GM12878 (cell line): Measurements from ENCODE around the gene CCNI. TPM values are rescaled to one million over a fixed set of nuclear protein-coding genes. Genes with fewer than 3 reads are reported as not detected.

Experiments
- ATAC-seq: fragments of 200-7000 bp; cut with Tn5 transposase; 3 replicates; pipeline ENCODE4 v1.9.1; 2020; ENCODE audit warnings: mild to moderate bottlenecking, moderate library complexity
- BruUV-seq: library from RNA; stranded (reverse); fragments of 400-500 nt; replicated peaks from 2 replicates; lab custom pipeline; 2021; lab: Mats Ljungman, UMichigan
- CTCF ChIA-PET: fragments of 300-600 bp; sonication (Branson Sonifier 250); formaldehyde crosslinking; extraction: SDS; loops from one replicate; lab custom pipeline; 2021; ENCODE audit warnings: inconsistent platforms; lab: Yijun Ruan, JAX
- POLR2A ChIA-PET: fragments of 350-600 bp; formaldehyde crosslinking; extraction: SDS; loops from one replicate; lab custom pipeline; 2021; ENCODE audit warnings: inconsistent platforms; lab: Charles Lee
- RAD21 ChIA-PET: fragments of 300-600 bp; sonication (Branson Sonifier 250); formaldehyde crosslinking; loops from one replicate; lab custom pipeline; 2023; ENCODE audit warnings: antibody characterized with exemption; ENCODE audit not compliant: unreplicated experiment; lab: Charles Lee
- SMC1A ChIA-PET: fragments of 300-600 bp; sonication (Branson Sonifier 250); formaldehyde crosslinking; loops from one replicate; lab custom pipeline; 2023; ENCODE audit not compliant: unreplicated experiment, uncharacterized antibody; lab: Charles Lee
- DNase-seq: peaks from one replicate; pipeline ENCODE4 v3.0.0-alpha.2; 2011; ENCODE audit warnings: low read depth, low spot score
- FAIRE-seq: peaks from 3 replicates; lab custom pipeline; 2011; peaks lifted over from hg19 to GRCh38; lab: Jason Lieb, UNC
- H2AFZ ChIP-seq: 2 replicates; pipeline ENCODE4 v1.6.0; 2011; ENCODE audit warnings: low read depth, low read length, control low read depth; ENCODE audit not compliant: control insufficient read depth
- H3K27ac ChIP-seq: 2 replicates; pipeline ENCODE4 v1.5.1; 2011; ENCODE audit warnings: control low read depth; ENCODE audit not compliant: control insufficient read depth, insufficient read depth
- H3K27me3 ChIP-seq, 2 experiments: replicated peaks in 1 of 2; 2 replicates each; pipeline versions ENCODE4 v1.6.0 to v1.6.1; 2011; ENCODE audit warnings: low read length in 1 of 2; ENCODE audit not compliant: control insufficient read depth in 2 of 2, insufficient read depth in 2 of 2
- H3K36me3 ChIP-seq, 2 experiments: 2 replicates each; pipeline ENCODE4 v1.5.1; 2011; ENCODE audit warnings: low read length in 1 of 2; ENCODE audit not compliant: control insufficient read depth in 2 of 2, insufficient read depth in 2 of 2
- H3K4me1 ChIP-seq: 2 replicates; pipeline ENCODE4 v1.6.1; 2011; ENCODE audit warnings: mild to moderate bottlenecking, low read length, moderate library complexity, mixed read lengths; ENCODE audit not compliant: control insufficient read depth, insufficient read depth
- H3K4me2 ChIP-seq: 2 replicates; pipeline ENCODE4 v1.6.0; 2011; ENCODE audit warnings: control low read depth; ENCODE audit not compliant: control insufficient read depth, insufficient read depth
- H3K4me3 ChIP-seq: fragments of 200-600 bp; sonication (generic); 2 replicates; pipeline ENCODE4 v1.5.1; 2016
- H3K79me2 ChIP-seq: 2 replicates; pipeline ENCODE4 v1.6.0; 2011; ENCODE audit warnings: low read length; ENCODE audit not compliant: control insufficient read depth, insufficient read depth
- H3K9ac ChIP-seq: 2 replicates; pipeline ENCODE4 v1.8.0; 2011; ENCODE audit warnings: low read length, control low read depth, mixed read lengths; ENCODE audit not compliant: control insufficient read depth, insufficient read depth
- H3K9me3 ChIP-seq: replicated peaks from 3 replicates; pipeline ENCODE4 v1.5.1; 2011; ENCODE audit warnings: mild to moderate bottlenecking, low read length; ENCODE audit not compliant: control insufficient read depth, insufficient read depth
- H4K20me1 ChIP-seq: 2 replicates; pipeline ENCODE4 v1.6.0; 2011; ENCODE audit not compliant: control insufficient read depth, insufficient read depth
- EGR1 ChIP-seq, 2 experiments: IDR thresholded peaks; 1 replicate in 1 of 2; 2 replicates in 1 of 2; pipeline ENCODE4 v1.6.1; 2011 to 2012; ENCODE audit warnings: low read depth in 2 of 2, low read length in 2 of 2, borderline replicate concordance in 1 of 2, mild to moderate bottlenecking in 1 of 2, moderate library complexity in 1 of 2
- ESRRA ChIP-seq: IDR thresholded peaks from 2 replicates; pipeline ENCODE4 v1.6.1; 2012; ENCODE audit warnings: mild to moderate bottlenecking, low read length, improper control_type of control experiment
- JUND ChIP-seq: IDR thresholded peaks from 2 replicates; pipeline ENCODE4 v1.6.1; 2012; ENCODE audit warnings: low read depth, mild to moderate bottlenecking, low read length, improper control_type of control experiment, moderate library complexity
- MEF2B ChIP-seq: fragments of 450-650 bp; IDR thresholded peaks from 2 replicates; pipeline ENCODE4 v1.6.1; 2018; ENCODE audit warnings: mild to moderate bottlenecking, moderate library complexity; ENCODE audit not compliant: partially characterized antibody, poor library complexity, severe bottlenecking
- MTA3 ChIP-seq: IDR thresholded peaks from 2 replicates; pipeline ENCODE4 v1.6.1; 2012; ENCODE audit warnings: low read length, inconsistent platforms, borderline replicate concordance
- NFYB ChIP-seq: IDR thresholded peaks from 2 replicates; pipeline ENCODE4 v1.6.1; 2011; ENCODE audit warnings: low read depth, mild to moderate bottlenecking, low read length, improper control_type of control experiment, moderate library complexity; ENCODE audit not compliant: insufficient read depth
- POLR2A ChIP-seq: IDR thresholded peaks from 2 replicates; pipeline ENCODE4 v1.6.1; 2011; ENCODE audit warnings: low read depth, mild to moderate bottlenecking, low read length
- RB1 ChIP-seq: fragments of 450-650 bp; formaldehyde crosslinking; IDR thresholded peaks from 2 replicates; pipeline ENCODE4 v1.6.1; 2017; ENCODE audit warnings: mild to moderate bottlenecking, borderline replicate concordance
- SKIL ChIP-seq: fragments of 450-650 bp; IDR thresholded peaks from 2 replicates; pipeline ENCODE4 v1.6.1; 2017; ENCODE audit warnings: mild to moderate bottlenecking, low read depth, inconsistent platforms; ENCODE audit not compliant: poor library complexity, severe bottlenecking
- SP1 ChIP-seq: IDR thresholded peaks from one replicate; pipeline ENCODE4 v1.6.1; 2011; ENCODE audit warnings: low read depth, low read length
- SREBF1 ChIP-seq: IDR thresholded peaks from 2 replicates; pipeline ENCODE4 v1.6.1; 2012; ENCODE audit warnings: mild to moderate bottlenecking, low read length
- SREBF2 ChIP-seq: IDR thresholded peaks from 2 replicates; pipeline ENCODE4 v1.6.1; 2012; ENCODE audit warnings: mild to moderate bottlenecking, low read length
- TAF1 ChIP-seq: IDR thresholded peaks from 2 replicates; pipeline ENCODE4 v1.6.1; 2011; ENCODE audit warnings: mild to moderate bottlenecking, low read depth, low read length, borderline replicate concordance
- ZBTB4 ChIP-seq: fragments of 450-650 bp; formaldehyde crosslinking; IDR thresholded peaks from 2 replicates; pipeline ENCODE4 v1.4.0; 2022; ENCODE audit warnings: mild to moderate bottlenecking, moderate library complexity
- WGBS: methylation state at CpG from one replicate; pipeline ENCODE4 v1.1.6; 2016; ENCODE audit warnings: low lambda C conversion rate; ENCODE audit not compliant: insufficient replicate concordance, insufficient coverage; ENCODE audit errors: missing lambda C conversion rate; 5-methylcytosine and 5-hydroxymethylcytosine counted together
- in situ Hi-C: fragments of 300-500 bp; cut with MboI; formaldehyde crosslinking; loops from 9 replicates; pipeline ENCODE4 v1.14.3; 2018; ENCODE audit warnings: mixed read lengths
- intact Hi-C: fragments of 100-400 bp; cut with micrococcal nuclease; formaldehyde crosslinking; loops from one replicate; pipeline ENCODE4 v1.14.2; 2022; ENCODE audit not compliant: unreplicated experiment
- polyA plus RNA-seq, 11 experiments: library from polyadenylated mRNA; depleted of rRNA in 4 of 11; unstranded in 6 of 11; stranded (reverse) in 5 of 11; fragments of >200 nt; fragmentation: Nextera tagmentation in 4 of 11; fragmentation: Illumina TruSeq in 1 of 11; extraction: Ambion mirVana in 4 of 11; extraction: Trizol in 1 of 11; gene quantifications; 1 replicate in 1 of 11; 2 replicates in 10 of 11; pipeline versions ENCODE4 v1.2.1 to v1.2.3, GENCODE V29; 2011 to 2016; ENCODE audit warnings: inconsistent platforms in 2 of 11, missing spikeins in 2 of 11, low read depth in 1 of 11
- total RNA-seq, 4 experiments: library from RNA; depleted of rRNA in 3 of 4; stranded (reverse); fragments of >200 nt in 3 of 4; fragmentation: Illumina TruSeq in 1 of 4; extraction: Trizol in 1 of 4; gene quantifications; 2 replicates each; pipeline versions ENCODE4 v1.2.1 to v1.2.3, GENCODE V29; 2013 to 2021

Gene CCNI
- total and polyA plus RNA-seq, 10 of the 15 experiments (the other 5 are each of a cell fraction or from before 2014, with no cell fraction given) = 70.6 to 178 (median 105) TPM

GRCh38 chr4:77006753-77007353 is 68.9 kb downstream of the CCNI start:
- no peak overlapping the region for H2AFZ ChIP-seq
- H3K4me1 ChIP-seq = peaks cover 13% of the 10 kb centered on the region
- no peak overlapping the region for H3K9ac ChIP-seq
- intact Hi-C loops (no loop called here), in situ Hi-C loops (no loop called here)
- peaks cover 4 to 26% of the 10 kb centered on the region in 2 experiments for H3K36me3 ChIP-seq
- H3K4me2 ChIP-seq = no peak overlapping the region
- no TSS peak for BruUV-seq
- SMC1A ChIA-PET = interaction anchor here (0.5 to 5.1 kb wide), 9 partner anchors 11 to 147 kb away, joined by 3 to 41 read pairs (median 5); no protein-coding TSS in a partner anchor
- H3K27ac ChIP-seq = peak overlapping the region; percentile 37; the same call in 1 of the 2 replicates
- H3K27me3 ChIP-seq = no peaks in the 10 kb centered on the region
- CTCF ChIA-PET = interaction anchor here (1.1 to 1.9 kb wide), 8 partner anchors 11 to 197 kb away, joined by 3 to 11 read pairs (median 4); no protein-coding TSS in a partner anchor
- DNase-seq = no peak
- H4K20me1 ChIP-seq = no peaks in the 10 kb centered on the region
- RAD21 ChIA-PET = interaction anchor here (1.5 to 3.0 kb wide), 3 partner anchors 12 to 196 kb away, joined by 4 to 15 read pairs (median 4); no protein-coding TSS in a partner anchor
- POLR2A ChIA-PET = interaction anchor here (0.9 to 2.0 kb wide), 4 partner anchors 11 to 149 kb away, joined by 3 to 8 read pairs (median 4); no protein-coding TSS in a partner anchor
- no peaks in the 10 kb centered on the region for H3K9me3 ChIP-seq
- 68% methylated on average over 4 of the region's 4 CpGs for WGBS
- no peak for ATAC-seq
- H3K4me3 ChIP-seq = no peak overlapping the region
- FAIRE-seq = no peak
- H3K79me2 ChIP-seq = no peaks in the 10 kb centered on the region; the same call in 1 of the 2 replicates
- TF ChIP-seq SREBF2 = no peak
- TF ChIP-seq NFYB = no peak
- no peak for TF ChIP-seq SP1
- TF ChIP-seq EGR1 (IDR thresholded peaks at IDR 0.05; ENCODE audit: borderline replicate concordance in 1 of 2, low read depth in 2 of 2, low read length in 2 of 2) = no peak
- no peak for TF ChIP-seq SREBF1
- no peak for TF ChIP-seq ESRRA
- no peak for TF ChIP-seq ZBTB4 (CRISPR knock-in tag)
- no peak for TF ChIP-seq SKIL
- TF ChIP-seq RB1 = no peak
- no peak for TF ChIP-seq TAF1
- no peak for TF ChIP-seq POLR2A
- TF ChIP-seq JUND = no peak
- TF ChIP-seq MEF2B = no peak
- no peak for TF ChIP-seq MTA3
